Measurements from ENCODE around the gene NRK. TPM values are rescaled to one million over a fixed set of nuclear protein-coding genes. Genes with fewer than 3 reads are reported as not detected.
"Not testable (repeated sequence)": the region's sequence is repeated elsewhere in the genome, so short reads cannot be mapped to it uniquely, and the experiment has no call there.

Gene NRK
- polyA plus RNA-seq, 1 donor = 4.9 TPM

GRCh38 chrX:105981772-105982485, 159.6 kb downstream of the NRK start:
- Histone ChIP-seq H3K4me3 (ENCODE audit: low read length) (no peak overlapping the region), H3K27ac (ENCODE audit: low read length) (no peak overlapping the region), H3K27me3 (ENCODE audit: control insufficient read depth, insufficient read depth, low read length) (no peaks in the 10 kb centered on the region), H3K36me3 (ENCODE audit: control insufficient read depth, insufficient read depth, low read length) (no peaks in the 10 kb centered on the region), H3K9me3 (ENCODE audit: control insufficient read depth, low read depth, low read length) (no peaks in the 10 kb centered on the region), H3K4me1 (ENCODE audit: control insufficient read depth, insufficient read depth, low read length) (peaks cover 2% of the 10 kb centered on the region)
- no CpG with 5 or more reads among the region's 15 CpGs for WGBS (ENCODE audit: insufficient coverage, low lambda C conversion rate)
- no peak for DNase-seq

GRCh38 chrX:105988487-105988886, 166.1 kb downstream of the NRK start:
- H3K4me1 ChIP-seq (ENCODE audit: control insufficient read depth, insufficient read depth, low read length); H3K36me3 ChIP-seq (ENCODE audit: control insufficient read depth, insufficient read depth, low read length); H3K27ac ChIP-seq (ENCODE audit: low read length); H3K9me3 ChIP-seq (ENCODE audit: control insufficient read depth, low read depth, low read length); DNase-seq; H3K27me3 ChIP-seq (ENCODE audit: control insufficient read depth, insufficient read depth, low read length); H3K4me3 ChIP-seq (ENCODE audit: low read length): not testable (repeated sequence)
- no CpG with 5 or more reads among the region's 5 CpGs for WGBS (ENCODE audit: insufficient coverage, low lambda C conversion rate)

- no CpG with 5 or more reads among the region's 1 CpG for WGBS (ENCODE audit: insufficient coverage, low lambda C conversion rate)
- Histone ChIP-seq H3K4me1 (ENCODE audit: control insufficient read depth, insufficient read depth, low read length) (no peaks in the 10 kb centered on the region), H3K27me3 (ENCODE audit: control insufficient read depth, insufficient read depth, low read length) (no peaks in the 10 kb centered on the region)
Measured at GRCh38 chrX:105999294-105999693, 177.0 kb downstream of the NRK start.

GRCh38 chrX:106000203-106000602, 177.9 kb downstream of the NRK start:
- no peak for DNase-seq
- no peaks in the 10 kb centered on the region for H3K27me3 ChIP-seq (ENCODE audit: control insufficient read depth, insufficient read depth, low read length)
- H3K4me1 ChIP-seq (ENCODE audit: control insufficient read depth, insufficient read depth, low read length) = no peaks in the 10 kb centered on the region
- no peak overlapping the region for H3K4me3 ChIP-seq (ENCODE audit: low read length)
- no peaks in the 10 kb centered on the region for H3K9me3 ChIP-seq (ENCODE audit: control insufficient read depth, low read depth, low read length)
- H3K36me3 ChIP-seq (ENCODE audit: control insufficient read depth, insufficient read depth, low read length) = no peaks in the 10 kb centered on the region
- no peak overlapping the region for H3K27ac ChIP-seq (ENCODE audit: low read length)

More at GRCh38 chrX:105999294-105999693, 177.0 kb downstream of the NRK start:
- DNase-seq = no peak
- H3K4me3 ChIP-seq (ENCODE audit: low read length) = no peak overlapping the region
- no peaks in the 10 kb centered on the region for H3K36me3 ChIP-seq (ENCODE audit: control insufficient read depth, insufficient read depth, low read length)
- no peaks in the 10 kb centered on the region for H3K9me3 ChIP-seq (ENCODE audit: control insufficient read depth, low read depth, low read length)
- no peak overlapping the region for H3K27ac ChIP-seq (ENCODE audit: low read length)

- H3K36me3 ChIP-seq (ENCODE audit: control insufficient read depth, insufficient read depth, low read length); H3K9me3 ChIP-seq (ENCODE audit: control insufficient read depth, low read depth, low read length); DNase-seq: not testable (repeated sequence)
Measured at GRCh38 chrX:106000609-106001008, 178.3 kb downstream of the NRK start.

GRCh38 chrX:106005684-106006083, 183.3 kb downstream of the NRK start:
- no peaks in the 10 kb centered on the region for H3K27me3 ChIP-seq (ENCODE audit: control insufficient read depth, insufficient read depth, low read length)
- peaks cover 4% of the 10 kb centered on the region for H3K4me1 ChIP-seq (ENCODE audit: control insufficient read depth, insufficient read depth, low read length)
- no CpG with 5 or more reads among the region's 2 CpGs for WGBS (ENCODE audit: insufficient coverage, low lambda C conversion rate)
- H3K27ac ChIP-seq (ENCODE audit: low read length) = no peak overlapping the region
- DNase-seq = no peak
- no peaks in the 10 kb centered on the region for H3K36me3 ChIP-seq (ENCODE audit: control insufficient read depth, insufficient read depth, low read length)
- no peak overlapping the region for H3K4me3 ChIP-seq (ENCODE audit: low read length)
- H3K9me3 ChIP-seq (ENCODE audit: control insufficient read depth, low read depth, low read length) = no peaks in the 10 kb centered on the region

More at GRCh38 chrX:106000609-106001008, 178.3 kb downstream of the NRK start:
- WGBS (ENCODE audit: insufficient coverage, low lambda C conversion rate) = no CpG with 5 or more reads among the region's 5 CpGs
- H3K27ac ChIP-seq (ENCODE audit: low read length); H3K4me1 ChIP-seq (ENCODE audit: control insufficient read depth, insufficient read depth, low read length); H3K4me3 ChIP-seq (ENCODE audit: low read length); H3K27me3 ChIP-seq (ENCODE audit: control insufficient read depth, insufficient read depth, low read length): not testable (repeated sequence)

GRCh38 chrX:106007815-106008214, 185.5 kb downstream of the NRK start:
- no peaks in the 10 kb centered on the region for H3K27me3 ChIP-seq (ENCODE audit: control insufficient read depth, insufficient read depth, low read length)
- no CpG with 5 or more reads among the region's 1 CpG for WGBS (ENCODE audit: insufficient coverage, low lambda C conversion rate)
- H3K36me3 ChIP-seq (ENCODE audit: control insufficient read depth, insufficient read depth, low read length) = no peaks in the 10 kb centered on the region
- no peak overlapping the region for H3K4me3 ChIP-seq (ENCODE audit: low read length)
- DNase-seq = peak; percentile 1 to 14
- no peaks in the 10 kb centered on the region for H3K9me3 ChIP-seq (ENCODE audit: control insufficient read depth, low read depth, low read length)
- no peak overlapping the region for H3K27ac ChIP-seq (ENCODE audit: low read length)
- peaks cover 4% of the 10 kb centered on the region for H3K4me1 ChIP-seq (ENCODE audit: control insufficient read depth, insufficient read depth, low read length)

Other genes starting within 250 kb of the NRK start
- gene SERPINA7, start 216.2 kb downstream of the NRK start, polyA plus RNA-seq = 0.48 TPM

All from large intestine (tissue), 3 donors.